Tibial artery (tissue), 4 donors: Measurements from ENCODE around the gene DROSHA.

Experiments used
- DNase-seq, 2 donors: peaks; one replicate each; pipeline ENCODE4 v3.0.0-alpha.2; 2019
- H3K27ac ChIP-seq, 2 donors: fragments of 200-600 bp; sonication (generic) in 1 of 2; 1 replicate in 1 of 2; 2 replicates in 1 of 2; pipeline ENCODE4 v1.5.1; 2018 to 2019; ENCODE audit warnings: mild to moderate bottlenecking in 1 of 2
- H3K27me3 ChIP-seq, 2 donors: fragments of 200-600 bp; sonication (generic) in 1 of 2; one replicate each; pipeline versions ENCODE4 v1.5.1 to v1.6.0; 2016 to 2019
- H3K36me3 ChIP-seq, 3 donors: fragments of 200-600 bp; sonication (generic) in 2 of 3; one replicate each; pipeline ENCODE4 v1.5.1; 2016 to 2019; ENCODE audit warnings: mild to moderate bottlenecking in 2 of 3
- H3K4me1 ChIP-seq, 4 donors: fragments of 200-600 bp; sonication (generic) in 2 of 4; 1 replicate in 3 of 4; 2 replicates in 1 of 4; pipeline ENCODE4 v1.5.1; 2016 to 2019
- H3K4me3 ChIP-seq, 2 donors: fragments of 200-600 bp; sonication (generic) in 1 of 2; 1 replicate in 1 of 2; 2 replicates in 1 of 2; pipeline ENCODE4 v1.5.1; 2018 to 2019; ENCODE audit warnings: mild to moderate bottlenecking in 2 of 2
- H3K9me3 ChIP-seq, 3 donors: fragments of 200-600 bp; sonication (generic) in 1 of 3; one replicate each; pipeline ENCODE4 v1.5.1; 2016 to 2019
- CTCF ChIP-seq, 2 experiments: fragments of 200-600 bp in 1 of 2; fragments of 450-650 bp in 1 of 2; IDR thresholded peaks; one replicate each; pipeline ENCODE4 v1.5.1; 2017 to 2019; ENCODE audit warnings: antibody characterized with exemption in 2 of 2, mild to moderate bottlenecking in 1 of 2, moderate library complexity in 1 of 2
- intact Hi-C: fragments of 100-400 bp; cut with DNase I; formaldehyde crosslinking; loops from one replicate; pipeline ENCODE4 v1.15.0; 2023; ENCODE audit warnings: low total_unique reads

Gene DROSHA

GRCh38 chr5:31449174-31449573 is 82.7 kb downstream of the DROSHA start:
- peaks cover 48 to 68% (median 59%) of the 10 kb centered on the region in 3 donors for H3K36me3 ChIP-seq
- H3K4me1 ChIP-seq: no peaks in the 10 kb centered on the region
- no peaks in the 10 kb centered on the region for H3K27me3 ChIP-seq
- intact Hi-C loops: no loop called here
- DNase-seq: no peak
- no peaks in the 10 kb centered on the region for H3K9me3 ChIP-seq
- no peak overlapping the region for H3K27ac ChIP-seq
- no peak for TF ChIP-seq CTCF (IDR thresholded peaks at IDR 0.05)
- no peak overlapping the region for H3K4me3 ChIP-seq

- Histone ChIP-seq H3K36me3 (peaks cover 35 to 49% (median 39%) of the 10 kb centered on the region in 3 donors), H3K27ac (no peak overlapping the region), H3K4me3 (no peak overlapping the region), H3K27me3 (no peaks in the 10 kb centered on the region), H3K4me1 (no peaks in the 10 kb centered on the region), H3K9me3 (no peaks in the 10 kb centered on the region)
- TF ChIP-seq CTCF (IDR thresholded peaks at IDR 0.05): no peak
- intact Hi-C loops: no loop called here
- DNase-seq: no peak
Measured at GRCh38 chr5:31445041-31445600, 86.8 kb downstream of the DROSHA start.

GRCh38 chr5:31443572-31443971 is 88.3 kb downstream of the DROSHA start:
- H3K27ac ChIP-seq: no peak overlapping the region
- H3K4me1 ChIP-seq: no peaks in the 10 kb centered on the region
- no peak overlapping the region for H3K4me3 ChIP-seq
- H3K36me3 ChIP-seq: peaks cover 20 to 46% (median 28%) of the 10 kb centered on the region in 3 donors
- H3K27me3 ChIP-seq: no peaks in the 10 kb centered on the region
- DNase-seq: no peak
- no peaks in the 10 kb centered on the region for H3K9me3 ChIP-seq
- no peak for TF ChIP-seq CTCF (IDR thresholded peaks at IDR 0.05)
- intact Hi-C loops: no loop called here

GRCh38 chr5:31442058-31442745 is 89.7 kb downstream of the DROSHA start:
- intact Hi-C loops: no loop called here
- peaks cover 9 to 46% (median 16%) of the 10 kb centered on the region in 3 donors for H3K36me3 ChIP-seq
- no peak for DNase-seq
- H3K9me3 ChIP-seq: no peaks in the 10 kb centered on the region
- H3K27me3 ChIP-seq: no peaks in the 10 kb centered on the region
- H3K4me1 ChIP-seq: no peaks in the 10 kb centered on the region
- no peak overlapping the region for H3K4me3 ChIP-seq
- TF ChIP-seq CTCF (IDR thresholded peaks at IDR 0.05): no peak
- H3K27ac ChIP-seq: no peak overlapping the region

GRCh38 chr5:31436851-31437250 is 95.0 kb downstream of the DROSHA start:
- Histone ChIP-seq H3K4me3 (no peak overlapping the region), H3K4me1 (no peaks in the 10 kb centered on the region), H3K27me3 (no peaks in the 10 kb centered on the region), H3K27ac (no peak overlapping the region), H3K9me3 (no peaks in the 10 kb centered on the region), H3K36me3 (peaks cover 22 to 72% (median 39%) of the 10 kb centered on the region in 3 donors)
- DNase-seq: no peak
- no peak for TF ChIP-seq CTCF (IDR thresholded peaks at IDR 0.05)
- intact Hi-C loops: no loop called here
